Measurements from ENCODE around the gene ABI1. TPM values are rescaled to one million over a fixed set of nuclear protein-coding genes. Genes with fewer than 3 reads are reported as not detected.

The ABI1 gene
- total RNA-seq, 1 donor = 71.4 TPM

DNA sequence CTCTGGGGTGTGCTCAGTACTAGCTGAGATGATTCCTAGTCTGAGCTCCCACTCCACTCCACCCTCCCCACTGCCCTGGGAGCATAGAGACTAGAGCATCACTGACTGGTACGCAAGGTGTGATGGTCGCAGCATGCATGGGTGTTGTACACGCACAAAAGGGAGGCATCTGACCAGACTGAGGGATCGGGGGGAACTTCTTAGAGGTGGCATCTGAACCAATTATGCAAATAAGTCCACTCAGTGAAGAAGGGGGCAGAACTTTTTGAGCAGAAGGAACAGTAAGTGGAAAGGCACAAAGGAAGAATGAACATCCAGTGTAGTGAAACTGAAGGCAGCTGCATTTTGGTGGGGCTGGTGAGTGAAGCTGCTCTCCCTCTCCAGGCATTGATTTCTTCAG, 137.7 kb downstream of the ABI1 start:
- TF ChIP-seq, protein P1, sequence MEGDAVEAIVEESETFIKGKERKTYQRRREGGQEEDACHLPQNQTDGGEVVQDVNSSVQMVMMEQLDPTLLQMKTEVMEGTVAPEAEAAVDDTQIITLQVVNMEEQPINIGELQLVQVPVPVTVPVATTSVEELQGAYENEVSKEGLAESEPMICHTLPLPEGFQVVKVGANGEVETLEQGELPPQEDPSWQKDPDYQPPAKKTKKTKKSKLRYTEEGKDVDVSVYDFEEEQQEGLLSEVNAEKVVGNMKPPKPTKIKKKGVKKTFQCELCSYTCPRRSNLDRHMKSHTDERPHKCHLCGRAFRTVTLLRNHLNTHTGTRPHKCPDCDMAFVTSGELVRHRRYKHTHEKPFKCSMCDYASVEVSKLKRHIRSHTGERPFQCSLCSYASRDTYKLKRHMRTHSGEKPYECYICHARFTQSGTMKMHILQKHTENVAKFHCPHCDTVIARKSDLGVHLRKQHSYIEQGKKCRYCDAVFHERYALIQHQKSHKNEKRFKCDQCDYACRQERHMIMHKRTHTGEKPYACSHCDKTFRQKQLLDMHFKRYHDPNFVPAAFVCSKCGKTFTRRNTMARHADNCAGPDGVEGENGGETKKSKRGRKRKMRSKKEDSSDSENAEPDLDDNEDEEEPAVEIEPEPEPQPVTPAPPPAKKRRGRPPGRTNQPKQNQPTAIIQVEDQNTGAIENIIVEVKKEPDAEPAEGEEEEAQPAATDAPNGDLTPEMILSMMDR (IDR thresholded peaks at IDR 0.05; ENCODE audit: insufficient read depth, low read length) = no peak
- H3K4me3 ChIP-seq (ENCODE audit: low read depth, low read length) = no peak overlapping the region
- DNase-seq (ENCODE audit: low read depth) = no peak

DNA sequence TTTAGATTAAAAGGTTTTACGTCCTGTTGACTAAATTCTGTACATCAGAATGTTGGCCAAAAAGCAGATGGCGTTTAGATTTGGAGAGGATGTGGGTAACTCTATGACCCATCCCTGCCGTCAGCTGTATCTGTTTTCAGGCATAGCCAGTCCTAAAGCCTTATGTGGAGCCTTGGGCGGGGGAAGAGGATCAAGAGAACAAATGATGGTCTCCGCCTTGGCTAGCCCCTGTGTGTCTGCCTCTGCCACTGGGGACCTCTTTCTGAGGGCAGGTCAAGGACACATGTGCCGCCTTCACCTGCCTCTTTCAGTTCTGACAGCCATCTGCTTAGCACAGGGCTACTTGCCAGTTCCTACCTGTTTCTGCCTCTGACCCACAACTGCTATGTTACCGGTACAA, 139.2 kb downstream of the ABI1 start:
- DNase-seq (ENCODE audit: low read depth) = no peak
- H3K4me3 ChIP-seq (ENCODE audit: low read depth, low read length) = no peak overlapping the region
- TF ChIP-seq, protein P1 (IDR thresholded peaks at IDR 0.05; ENCODE audit: insufficient read depth, low read length) = no peak

DNA sequence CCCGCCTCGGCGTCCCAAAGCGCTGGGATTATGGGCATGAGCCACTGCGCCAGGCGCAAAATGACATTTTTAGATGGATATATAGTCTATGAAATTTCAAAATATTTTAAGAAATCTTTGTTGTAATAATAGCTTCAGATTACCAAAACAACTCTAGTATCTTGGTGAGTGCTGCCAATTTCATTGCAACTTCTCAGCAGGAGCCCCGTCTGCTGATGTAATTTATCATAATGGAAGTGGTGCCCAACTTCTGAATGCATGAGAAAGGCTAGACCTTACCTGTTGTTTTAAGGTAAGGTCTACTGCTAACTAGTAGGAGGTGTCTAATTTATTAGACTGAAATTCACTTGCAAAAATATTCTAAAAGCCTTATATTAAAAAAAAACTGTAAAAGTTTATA, 143.3 kb downstream of the ABI1 start:
- H3K4me3 ChIP-seq (ENCODE audit: low read depth, low read length) = no peak overlapping the region
- TF ChIP-seq, protein P1 (IDR thresholded peaks at IDR 0.05; ENCODE audit: insufficient read depth, low read length) = no peak
- DNase-seq (ENCODE audit: low read depth) = no peak

DNA sequence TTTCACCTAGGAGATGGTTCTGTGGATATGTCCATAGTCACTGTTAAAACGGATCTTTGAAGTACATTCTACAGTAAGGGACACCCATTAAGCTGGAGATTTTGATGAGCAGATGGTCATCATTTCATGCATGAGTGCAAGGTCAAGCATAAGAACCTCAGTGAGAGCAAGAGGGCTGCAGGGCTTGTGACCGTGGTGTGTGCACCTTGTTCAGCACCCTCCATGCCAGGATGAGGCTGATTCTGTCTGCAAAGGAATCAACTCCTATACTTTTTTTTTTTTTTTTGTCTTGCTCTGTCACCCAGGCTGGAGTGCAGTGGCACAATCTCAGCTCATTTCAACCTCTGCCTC, 145.6 kb downstream of the ABI1 start:
- no peak overlapping the region for H3K4me3 ChIP-seq (ENCODE audit: low read depth, low read length)
- TF ChIP-seq, protein P1 (IDR thresholded peaks at IDR 0.05; ENCODE audit: insufficient read depth, low read length) = no peak
- no peak for DNase-seq (ENCODE audit: low read depth)

DNA sequence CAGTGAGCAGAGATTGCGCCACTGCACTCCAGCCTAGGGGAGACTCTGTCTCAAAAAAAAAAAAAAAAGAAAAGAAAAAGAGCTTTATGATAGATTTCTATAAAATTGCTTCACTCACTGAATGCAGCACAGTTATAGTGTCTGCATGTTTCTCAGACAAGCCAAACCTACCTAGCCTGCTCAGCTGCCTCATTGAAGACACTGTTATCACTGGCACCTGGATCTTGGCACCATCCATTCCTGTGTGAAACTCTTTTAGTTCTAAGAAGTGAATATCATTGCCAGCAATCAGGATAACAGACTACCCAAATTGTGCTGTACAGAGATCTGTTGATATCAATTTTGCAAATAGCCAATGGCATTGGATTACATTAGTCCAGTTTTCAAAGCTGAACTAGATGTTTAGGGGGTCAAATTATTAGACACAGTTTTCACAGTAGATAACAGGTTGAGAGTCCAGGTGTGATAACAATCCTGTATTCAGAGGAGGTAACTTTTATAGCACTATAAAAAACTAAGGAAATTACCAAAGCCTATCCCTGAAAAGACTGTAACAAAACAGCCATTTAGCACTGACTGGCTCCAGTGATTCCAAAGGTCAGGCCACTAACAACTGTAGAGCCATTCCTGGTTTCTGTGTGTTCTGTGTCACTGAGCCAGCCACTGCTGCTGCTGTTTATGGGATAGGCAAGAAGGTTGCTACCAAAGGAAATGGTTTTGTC, 146.2 kb downstream of the ABI1 start:
- DNase-seq (ENCODE audit: low read depth) = no peak
- no peak overlapping the region for H3K4me3 ChIP-seq (ENCODE audit: low read depth, low read length)
- TF ChIP-seq, protein P1 (IDR thresholded peaks at IDR 0.05; ENCODE audit: insufficient read depth, low read length) = no peak

DNA sequence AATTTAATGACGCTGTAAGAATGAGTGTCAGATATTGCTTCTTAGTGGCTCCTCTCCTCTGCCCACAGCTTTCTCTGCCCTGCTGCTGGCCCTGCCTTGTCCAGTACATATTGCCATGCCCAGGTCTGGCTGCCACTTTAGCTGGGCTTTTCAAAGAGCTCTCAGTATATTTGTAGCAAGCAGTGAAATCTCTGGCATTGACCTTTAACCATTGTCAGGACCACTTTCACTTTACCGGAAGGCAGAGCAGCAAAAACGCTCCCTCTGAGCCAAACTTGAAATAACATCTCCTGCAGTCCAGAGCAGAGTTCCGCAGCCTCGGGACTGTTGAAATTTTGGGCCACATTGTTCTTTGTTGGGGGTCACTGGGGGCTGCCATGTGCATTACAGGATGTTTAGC, 149.4 kb downstream of the ABI1 start:
- TF ChIP-seq, protein P1 (IDR thresholded peaks at IDR 0.05; ENCODE audit: insufficient read depth, low read length) = no peak
- DNase-seq (ENCODE audit: low read depth) = no peak
- H3K4me3 ChIP-seq (ENCODE audit: low read depth, low read length) = no peak overlapping the region

DNA sequence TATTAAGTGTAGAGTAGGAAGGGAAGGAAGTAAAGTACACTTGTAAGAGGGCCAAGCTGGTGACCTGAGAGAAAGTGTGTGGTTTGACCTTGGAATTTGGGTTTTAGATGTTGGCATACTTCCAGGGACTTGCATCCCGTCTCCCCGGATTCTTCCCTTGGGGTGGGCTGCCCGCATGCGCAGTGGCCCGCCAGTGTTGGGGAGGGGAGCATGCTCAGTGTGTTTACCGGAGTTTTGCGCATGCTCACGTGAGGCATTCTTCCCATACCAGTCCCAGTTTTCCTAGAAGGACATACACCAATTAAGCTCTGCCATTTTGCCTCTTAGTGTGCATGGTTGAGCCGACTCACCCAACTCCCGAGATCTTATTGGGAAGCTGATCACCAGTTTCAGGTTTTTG, 153.8 kb downstream of the ABI1 start:
- H3K4me3 ChIP-seq (ENCODE audit: low read depth, low read length) = no peak overlapping the region
- DNase-seq (ENCODE audit: low read depth) = no peak
- TF ChIP-seq, protein P1 (IDR thresholded peaks at IDR 0.05; ENCODE audit: insufficient read depth, low read length) = no peak

All from fibroblast of the aortic adventitia (primary cell).